ENCODE data around the gene SEMA3E.
A peak's percentile ranks its signal among the peaks of the same experiment; 100 is the strongest.
"Not testable (repeated sequence)": the region's sequence is repeated elsewhere in the genome, so short reads cannot be mapped to it uniquely, and the experiment has no call there.

The SEMA3E gene

GRCh38 chr7:83486957-83487356 lies 162.0 kb downstream of the SEMA3E start:
- no peak for DNase-seq (ENCODE audit: low spot score)

- no peak for DNase-seq (ENCODE audit: low spot score)
These were observed 162.4 kb downstream of the SEMA3E start for GRCh38 chr7:83486536-83486935.

- DNase-seq (ENCODE audit: low spot score): no peak
These were observed 164.1 kb downstream of the SEMA3E start for GRCh38 chr7:83484826-83485225.

- DNase-seq (ENCODE audit: low spot score): no peak
These were observed 164.7 kb downstream of the SEMA3E start for GRCh38 chr7:83484266-83484665.

- DNase-seq (ENCODE audit: low spot score): no peak
These were observed 170.3 kb downstream of the SEMA3E start for GRCh38 chr7:83478616-83479015.

- DNase-seq (ENCODE audit: low spot score): no peak
These were observed 172.4 kb downstream of the SEMA3E start for GRCh38 chr7:83476511-83477050.

- DNase-seq (ENCODE audit: low spot score): no peak
These were observed 173.5 kb downstream of the SEMA3E start for GRCh38 chr7:83475420-83475819.

GRCh38 chr7:83472376-83472775 lies 176.6 kb downstream of the SEMA3E start:
- no peak for DNase-seq (ENCODE audit: low spot score)

GRCh38 chr7:83469491-83469890 lies 179.4 kb downstream of the SEMA3E start:
- no peak for DNase-seq (ENCODE audit: low spot score)

- DNase-seq (ENCODE audit: low spot score): peak; percentile 82
These were observed 179.9 kb downstream of the SEMA3E start for GRCh38 chr7:83469076-83469475.

GRCh38 chr7:83468251-83468739 lies 180.6 kb downstream of the SEMA3E start:
- peak; percentile 95 for DNase-seq (ENCODE audit: low spot score)

GRCh38 chr7:83467493-83467892 lies 181.4 kb downstream of the SEMA3E start:
- DNase-seq (ENCODE audit: low spot score): no peak

GRCh38 chr7:83466956-83467355 lies 182.0 kb downstream of the SEMA3E start:
- no peak for DNase-seq (ENCODE audit: low spot score)

GRCh38 chr7:83466187-83466923 lies 182.6 kb downstream of the SEMA3E start:
- DNase-seq (ENCODE audit: low spot score): no peak

GRCh38 chr7:83465643-83466042 lies 183.3 kb downstream of the SEMA3E start:
- DNase-seq (ENCODE audit: low spot score): no peak

- DNase-seq (ENCODE audit: low spot score): not testable (repeated sequence)
These were observed 187.1 kb downstream of the SEMA3E start for GRCh38 chr7:83461820-83462219.

GRCh38 chr7:83459930-83460653 lies 188.8 kb downstream of the SEMA3E start:
- DNase-seq (ENCODE audit: low spot score): not testable (repeated sequence)

GRCh38 chr7:83459101-83459929 lies 189.6 kb downstream of the SEMA3E start:
- DNase-seq (ENCODE audit: low spot score): not testable (repeated sequence)

- DNase-seq (ENCODE audit: low spot score): no peak
These were observed 191.7 kb downstream of the SEMA3E start for GRCh38 chr7:83457022-83457892.

- DNase-seq (ENCODE audit: low spot score): no peak
These were observed 192.5 kb downstream of the SEMA3E start for GRCh38 chr7:83456413-83456812.

GRCh38 chr7:83455612-83456011 lies 193.3 kb downstream of the SEMA3E start:
- DNase-seq (ENCODE audit: low spot score): no peak

Data from COLO829 (cell line).